Common myeloid progenitor, CD34-positive (primary cell): ENCODE measurements around the gene CAPZA1.

Experiments used
- CTCF ChIA-PET: fragments of 350-600 bp; sonication (Branson Sonifier 250); formaldehyde crosslinking; loops from one replicate; lab custom pipeline; 2021; ENCODE audit warnings: antibody characterized with exemption; lab: Charles Lee
- POLR2A ChIA-PET: fragments of 350-600 bp; sonication (Branson Sonifier 250); formaldehyde crosslinking; loops from one replicate; lab custom pipeline; 2021; ENCODE audit warnings: antibody characterized with exemption; lab: Charles Lee
- DNase-seq, 3 donors: peaks; one replicate each; pipeline versions ENCODE4 v3.0.0 to v3.0.0-alpha.2; 2013
- H3K27ac ChIP-seq, 2 experiments: 1 replicate in 1 of 2; 2 replicates in 1 of 2; pipeline ENCODE4 v1.7.0; 2013; ENCODE audit warnings: inconsistent platforms in 2 of 2, low read length in 2 of 2, mild to moderate bottlenecking in 2 of 2, low read depth in 1 of 2, moderate library complexity in 1 of 2; ENCODE audit not compliant: severe bottlenecking in 2 of 2, insufficient read depth in 1 of 2, poor library complexity in 1 of 2
- H3K27me3 ChIP-seq, 5 experiments: replicated peaks in 2 of 5; 1 replicate in 3 of 5; 2 replicates in 2 of 5; pipeline versions ENCODE4 v1.6.1 to v1.7.0; 2013; ENCODE audit warnings: low read length in 4 of 5, mild to moderate bottlenecking in 2 of 5, moderate library complexity in 2 of 5, inconsistent platforms in 1 of 5; ENCODE audit not compliant: insufficient read depth in 5 of 5, control insufficient read depth in 4 of 5
- H3K36me3 ChIP-seq, 4 experiments: 1 replicate in 2 of 4; 2 replicates in 2 of 4; pipeline versions ENCODE4 v1.6.1 to v1.7.0; 2013; ENCODE audit warnings: low read length in 3 of 4, control low read depth in 1 of 4, mild to moderate bottlenecking in 1 of 4; ENCODE audit not compliant: control insufficient read depth in 4 of 4, insufficient read depth in 4 of 4
- H3K4me1 ChIP-seq, 4 experiments: 1 replicate in 3 of 4; 2 replicates in 1 of 4; pipeline versions ENCODE4 v1.6.1 to v1.7.1; 2013; ENCODE audit warnings: low read length in 3 of 4, mild to moderate bottlenecking in 3 of 4, control low read depth in 1 of 4, inconsistent platforms in 1 of 4, moderate library complexity in 1 of 4; ENCODE audit not compliant: control insufficient read depth in 4 of 4, insufficient read depth in 4 of 4; ENCODE audit errors: control extremely low read depth in 1 of 4
- H3K4me3 ChIP-seq, 7 experiments: 1 replicate in 4 of 7; 2 replicates in 3 of 7; pipeline versions ENCODE4 v1.5.1 to v1.7.0; 2013; ENCODE audit warnings: mild to moderate bottlenecking in 7 of 7, low read length in 6 of 7, moderate library complexity in 6 of 7, inconsistent platforms in 2 of 7, low read depth in 2 of 7, control low read depth in 1 of 7; ENCODE audit not compliant: insufficient read depth in 4 of 7, control insufficient read depth in 1 of 7; ENCODE audit errors: extremely low read depth in 1 of 7
- H3K9me3 ChIP-seq, 5 experiments: 1 replicate in 4 of 5; 2 replicates in 1 of 5; pipeline versions ENCODE4 v1.6.1 to v1.7.1; 2013; ENCODE audit warnings: low read length in 4 of 5, mild to moderate bottlenecking in 2 of 5, inconsistent platforms in 1 of 5, low read depth in 1 of 5, moderate library complexity in 1 of 5; ENCODE audit not compliant: control insufficient read depth in 4 of 5, insufficient read depth in 2 of 5; ENCODE audit errors: control extremely low read depth in 1 of 5
- WGBS: methylation state at CpG from one replicate; pipeline ENCODE4 v1.1.5; 2013; ENCODE audit not compliant: insufficient coverage; 5-methylcytosine and 5-hydroxymethylcytosine counted together

The CAPZA1 gene

DNA sequence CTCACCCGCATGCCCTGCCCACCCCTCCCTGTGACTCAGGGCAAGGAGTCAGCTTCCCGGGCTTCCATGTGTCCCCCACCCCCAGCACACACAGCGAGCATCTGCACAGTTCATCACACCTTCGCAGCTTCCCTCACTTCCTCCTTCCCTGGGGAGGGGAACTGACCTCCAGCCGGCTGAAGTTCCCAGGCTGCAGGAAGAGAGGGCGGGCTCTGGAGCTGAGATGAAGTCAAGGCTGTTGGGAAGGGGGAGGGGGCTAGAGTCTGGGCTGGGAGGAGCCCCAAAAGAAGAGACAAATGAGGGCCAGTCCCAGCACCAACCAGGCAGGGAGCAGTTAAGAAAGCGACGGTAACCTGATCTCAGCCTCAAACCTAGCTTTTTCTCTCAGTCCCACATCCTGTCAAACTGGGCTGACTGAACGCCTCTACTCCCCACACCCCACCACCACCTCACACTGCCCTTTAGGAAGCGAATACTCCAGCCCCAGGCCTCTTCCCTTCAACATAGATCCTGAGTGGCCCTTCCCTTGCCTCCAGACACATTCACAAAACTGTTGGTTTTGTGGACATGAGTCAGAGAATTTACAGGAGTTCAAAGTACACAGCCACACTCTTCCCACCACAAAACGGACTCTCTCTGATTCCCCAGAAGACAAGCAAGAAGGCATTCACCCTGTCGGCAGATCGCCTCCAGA is 85.4 kb downstream of the CAPZA1 start:
- 7% methylated on average over 7 of the region's 13 CpGs for WGBS
- peak overlapping the region; percentile 21 to 76 for H3K27ac ChIP-seq
- H3K9me3 ChIP-seq, result no peaks in the 10 kb centered on the region
- H3K4me1 ChIP-seq, result peaks cover 8 to 62% (median 51%) of the 10 kb centered on the region in 4 experiments
- POLR2A ChIA-PET, result interaction anchor here (1.2 to 1.6 kb wide), 2 partner anchors 30 to 203 kb away, joined by 4 to 6 read pairs; partner anchors contain the start of gene MOV10
- DNase-seq, result peak; percentile 66 to 80 (median 73)
- peaks cover 0 to 13% (median 3%) of the 10 kb centered on the region in 4 experiments for H3K36me3 ChIP-seq
- peaks cover 0 to 4% (median 0%) of the 10 kb centered on the region in 5 experiments for H3K27me3 ChIP-seq
- H3K4me3 ChIP-seq, result peak overlapping the region in 6 of 7 experiments; percentile 23 to 86 (median 65)
- CTCF ChIA-PET, result interaction anchor here (0.7 to 3.7 kb wide), 6 partner anchors 11 to 68 kb away, joined by 3 to 30 read pairs (median 6); partner anchors contain the start of genes MOV10 and PPM1J

GRCh38 chr1:112706505-112707220 is 87.0 kb downstream of the CAPZA1 start, which contains the start of gene RHOC:
Gene RHOC (minus strand): TSS chr1:112707127. CDS start chr1:112703799, 3,328 bp downstream.
- peak within 1 kb of the TSS in 1 of 2 experiments; percentile 76 for H3K27ac ChIP-seq
- H3K4me1 ChIP-seq, result peaks cover 6 to 46% (median 35%) of the 10 kb centered on the region in 4 experiments

GRCh38 chr1:112707221-112708001 is 87.8 kb downstream of the CAPZA1 start:
- peak; percentile 56 to 75 (median 57) for DNase-seq
- H3K4me3 ChIP-seq, result peak overlapping the region; percentile 54 to 86 (median 76)
- H3K27me3 ChIP-seq, result peaks cover 0 to 4% (median 2%) of the 10 kb centered on the region in 5 experiments
- no peak overlapping the region for H3K27ac ChIP-seq
- POLR2A ChIA-PET, result no interaction called here
- 13% methylated on average over 33 of the region's 42 CpGs for WGBS
- H3K4me1 ChIP-seq, result peaks cover 3 to 39% (median 31%) of the 10 kb centered on the region in 4 experiments
- CTCF ChIA-PET, result interaction anchor here (0.8 to 4.4 kb wide), 19 partner anchors 9 to 319 kb away, joined by 3 to 21 read pairs (median 4); partner anchors contain the start of genes MOV10 and WNT2B
- H3K36me3 ChIP-seq, result peaks cover 0 to 2% (median 0%) of the 10 kb centered on the region in 4 experiments
- no peaks in the 10 kb centered on the region for H3K9me3 ChIP-seq

More at GRCh38 chr1:112706505-112707220, 87.0 kb downstream of the CAPZA1 start, which contains the start of gene RHOC:
- no peaks in the 10 kb centered on the region for H3K9me3 ChIP-seq
- peaks cover 0 to 5% (median under 1%) of the 10 kb centered on the region in 4 experiments for H3K36me3 ChIP-seq
- 0% methylated on average over 41 of the region's 61 CpGs for WGBS
- peaks cover 0 to 4% (median 2%) of the 10 kb centered on the region in 5 experiments for H3K27me3 ChIP-seq
- CTCF ChIA-PET, result interaction anchor here (2.3 to 4.4 kb wide), 2 partner anchors 13 to 315 kb away, joined by 13 to 21 read pairs; a partner anchor contains a TSS
- POLR2A ChIA-PET, result no interaction called here
- peak within 1 kb of the TSS; percentile 54 to 86 (median 76) for H3K4me3 ChIP-seq
- DNase-seq, result peak in 1 of 3 donors; percentile 54

DNA sequence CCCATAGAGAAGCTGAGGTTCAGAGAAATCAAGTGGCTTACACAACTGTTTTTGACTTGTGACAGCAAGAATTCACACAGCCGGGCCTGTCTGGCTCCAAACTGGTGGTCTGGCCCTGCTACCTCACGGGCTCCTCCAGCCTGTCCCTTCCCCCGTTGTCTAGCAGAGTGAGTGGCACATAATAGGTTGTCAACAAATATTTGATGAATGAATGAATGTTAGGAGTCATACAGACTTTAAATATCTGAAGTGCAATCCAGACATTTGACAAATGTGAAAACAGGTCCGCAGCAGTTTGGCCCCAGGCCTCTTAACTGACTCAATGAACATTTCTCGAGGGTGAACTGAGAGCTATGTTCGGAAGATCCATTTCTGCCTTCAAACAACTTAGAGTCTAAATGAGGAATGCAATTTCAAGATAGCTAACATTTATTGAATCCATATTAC is 88.4 kb downstream of the CAPZA1 start:
- H3K4me3 ChIP-seq, result peak overlapping the region in 1 of 7 experiments; percentile 76
- H3K4me1 ChIP-seq, result peaks cover 3 to 33% (median 31%) of the 10 kb centered on the region in 4 experiments
- 92% methylated on average over 4 of the region's 6 CpGs for WGBS
- no peaks in the 10 kb centered on the region for H3K36me3 ChIP-seq
- CTCF ChIA-PET, result interaction anchor here (0.6 to 4.4 kb wide), 23 partner anchors 9 to 319 kb away, joined by 3 to 21 read pairs (median 4); partner anchors contain the start of genes MOV10 and WNT2B
- no peak overlapping the region for H3K27ac ChIP-seq
- peaks cover 0 to 4% (median 2%) of the 10 kb centered on the region in 5 experiments for H3K27me3 ChIP-seq
- DNase-seq, result no peak
- POLR2A ChIA-PET, result no interaction called here
- no peaks in the 10 kb centered on the region for H3K9me3 ChIP-seq

DNA sequence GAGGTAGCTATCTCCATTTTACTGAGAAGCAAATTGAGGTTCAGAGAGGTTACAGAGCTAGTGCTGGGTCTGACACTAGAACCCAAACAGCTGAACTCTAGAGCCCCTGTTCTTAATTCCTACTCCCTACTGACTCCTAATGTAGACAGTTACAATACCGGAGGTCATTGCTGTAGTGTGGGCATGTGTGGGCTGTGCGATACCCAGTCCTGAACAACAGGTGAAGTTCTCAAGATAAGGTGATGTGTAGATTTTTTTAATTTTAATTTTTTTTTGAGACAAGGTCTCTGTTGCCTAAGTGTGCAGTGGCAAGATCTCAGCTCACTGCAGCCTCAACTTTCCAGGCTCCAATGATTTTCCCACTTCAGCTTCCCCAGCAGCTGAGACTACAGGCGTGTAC is 88.9 kb downstream of the CAPZA1 start:
- ChIA-PET POLR2A (no interaction called here), CTCF (interaction anchor here (0.6 to 4.4 kb wide), 23 partner anchors 8 to 320 kb away, joined by 3 to 21 read pairs (median 4); partner anchors contain the start of genes MOV10 and WNT2B)
- WGBS, result 80% methylated on average over 1 of the region's 3 CpGs
- no peak overlapping the region for H3K4me3 ChIP-seq
- H3K4me1 ChIP-seq, result peaks cover 3 to 33% (median 31%) of the 10 kb centered on the region in 4 experiments
- peaks cover 0 to 4% (median 2%) of the 10 kb centered on the region in 5 experiments for H3K27me3 ChIP-seq
- no peaks in the 10 kb centered on the region for H3K36me3 ChIP-seq
- H3K27ac ChIP-seq, result no peak overlapping the region
- no peaks in the 10 kb centered on the region for H3K9me3 ChIP-seq
- no peak for DNase-seq

DNA sequence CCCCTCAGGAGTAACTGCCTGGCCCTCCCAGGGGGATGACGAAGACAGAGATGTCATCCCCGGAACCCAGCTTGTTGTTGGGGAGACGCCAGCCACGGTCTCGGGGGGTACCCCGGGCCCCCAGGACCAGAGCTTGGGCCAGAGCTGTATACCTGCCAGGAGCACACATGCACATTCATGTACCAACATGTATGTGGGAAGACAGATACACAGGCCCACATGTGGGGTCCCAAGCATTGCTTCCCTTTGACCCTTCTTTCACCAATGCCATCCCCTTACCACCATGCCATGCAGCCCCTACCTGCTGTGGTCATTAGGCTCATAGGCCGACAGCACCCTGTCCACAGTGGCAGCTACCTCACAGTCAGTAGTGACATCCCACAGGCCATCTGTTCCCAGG is 90.5 kb downstream of the CAPZA1 start:
- H3K4me1 ChIP-seq, result peaks cover 3 to 37% (median 34%) of the 10 kb centered on the region in 4 experiments
- H3K27me3 ChIP-seq, result peaks cover 0 to 9% (median 2%) of the 10 kb centered on the region in 5 experiments
- no peak for DNase-seq
- WGBS, result 100% methylated on average over 6 of the region's 7 CpGs
- H3K4me3 ChIP-seq, result no peak overlapping the region
- POLR2A ChIA-PET, result interaction anchor here (0.6 kb wide), 1 partner anchor 88 kb away, joined by 3 read pairs; no protein-coding TSS in a partner anchor
- H3K27ac ChIP-seq, result no peak overlapping the region
- no peaks in the 10 kb centered on the region for H3K36me3 ChIP-seq
- H3K9me3 ChIP-seq, result no peaks in the 10 kb centered on the region
- CTCF ChIA-PET, result interaction anchor here (0.9 to 4.4 kb wide), 6 partner anchors 10 to 320 kb away, joined by 3 to 21 read pairs (median 8); a partner anchor contains a TSS
